Transverse colon (tissue), 4 donors: ENCODE data around the gene SMOC1.

Experiments used
- POLR2AphosphoS5 ChIP-seq, 3 donors: sonication (generic); formaldehyde crosslinking; IDR thresholded peaks; one replicate each; pipeline ENCODE4 v1.6.1; 2016; ENCODE audit warnings: antibody characterized with exemption in 3 of 3
- TF ChIP-seq, protein P1 (sequence below), 5 experiments: fragments of 200-600 bp in 3 of 5; fragments of 450-650 bp in 2 of 5; sonication (generic) in 3 of 5; IDR thresholded peaks; 1 replicate in 2 of 5; 2 replicates in 3 of 5; pipeline ENCODE4 v1.5.1; 2016 to 2017; ENCODE audit warnings: antibody characterized with exemption in 5 of 5, inconsistent platforms in 3 of 5, mild to moderate bottlenecking in 2 of 5, moderate library complexity in 1 of 5

DNA sequence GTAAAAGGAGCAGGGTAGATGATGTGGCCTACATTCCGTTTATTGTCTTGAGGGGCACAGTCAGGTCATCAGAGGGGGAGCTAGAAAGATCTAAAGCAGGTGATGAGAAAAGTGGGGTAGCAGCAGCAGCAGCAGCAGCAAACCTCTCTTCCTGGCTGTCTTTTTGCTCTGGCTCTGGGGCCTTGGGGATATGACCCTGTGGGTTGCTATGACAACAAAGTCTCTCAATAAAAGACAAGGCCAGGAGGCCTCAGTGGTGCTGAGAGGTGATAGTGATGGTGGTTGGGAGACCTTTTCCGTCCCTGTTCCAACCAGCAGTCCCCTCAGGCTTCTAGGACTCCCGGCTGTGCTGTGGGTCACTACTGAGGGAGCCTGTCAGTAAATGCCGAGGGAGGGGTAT, 170.9 kb downstream of the SMOC1 start:
- TF ChIP-seq, protein P1, sequence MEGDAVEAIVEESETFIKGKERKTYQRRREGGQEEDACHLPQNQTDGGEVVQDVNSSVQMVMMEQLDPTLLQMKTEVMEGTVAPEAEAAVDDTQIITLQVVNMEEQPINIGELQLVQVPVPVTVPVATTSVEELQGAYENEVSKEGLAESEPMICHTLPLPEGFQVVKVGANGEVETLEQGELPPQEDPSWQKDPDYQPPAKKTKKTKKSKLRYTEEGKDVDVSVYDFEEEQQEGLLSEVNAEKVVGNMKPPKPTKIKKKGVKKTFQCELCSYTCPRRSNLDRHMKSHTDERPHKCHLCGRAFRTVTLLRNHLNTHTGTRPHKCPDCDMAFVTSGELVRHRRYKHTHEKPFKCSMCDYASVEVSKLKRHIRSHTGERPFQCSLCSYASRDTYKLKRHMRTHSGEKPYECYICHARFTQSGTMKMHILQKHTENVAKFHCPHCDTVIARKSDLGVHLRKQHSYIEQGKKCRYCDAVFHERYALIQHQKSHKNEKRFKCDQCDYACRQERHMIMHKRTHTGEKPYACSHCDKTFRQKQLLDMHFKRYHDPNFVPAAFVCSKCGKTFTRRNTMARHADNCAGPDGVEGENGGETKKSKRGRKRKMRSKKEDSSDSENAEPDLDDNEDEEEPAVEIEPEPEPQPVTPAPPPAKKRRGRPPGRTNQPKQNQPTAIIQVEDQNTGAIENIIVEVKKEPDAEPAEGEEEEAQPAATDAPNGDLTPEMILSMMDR (IDR thresholded peaks at IDR 0.05) = no peak
- no peak for TF ChIP-seq POLR2AphosphoS5 (IDR thresholded peaks at IDR 0.05)
